NCI-H446 treated with DMSO at 0.1 percent for 48 hours (cell line): ENCODE measurements around the gene PAK6.

Experiments
- DNase-seq: peaks from one replicate; lab custom pipeline; 2025; lab: John Stamatoyannopoulos, UW

The PAK6 gene

GRCh38 chr15:40276927-40277326, 38.1 kb downstream of the PAK6 start:
- no peak for DNase-seq

GRCh38 chr15:40277471-40277870, 38.6 kb downstream of the PAK6 start:
- DNase-seq: no peak

- no peak for DNase-seq
These were observed 39.2 kb downstream of the PAK6 start for GRCh38 chr15:40278026-40278425.

- no peak for DNase-seq
These were observed 40.7 kb downstream of the PAK6 start for GRCh38 chr15:40279437-40280141.

GRCh38 chr15:40280260-40281056, 41.6 kb downstream of the PAK6 start:
- DNase-seq: no peak

GRCh38 chr15:40281057-40281800, 42.4 kb downstream of the PAK6 start:
- DNase-seq: no peak

GRCh38 chr15:40281801-40282146, 42.9 kb downstream of the PAK6 start:
- no peak for DNase-seq

- no peak for DNase-seq
These were observed 43.4 kb downstream of the PAK6 start for GRCh38 chr15:40282147-40282868.

GRCh38 chr15:40282869-40283614, 44.2 kb downstream of the PAK6 start, which contains the start of gene ANKRD63:
TSS of gene ANKRD63 (minus strand) at chr15:40283064. CDS start at chr15:40282586, 478 bp downstream.
- no peak for DNase-seq

- no peak for DNase-seq
These were observed 44.9 kb downstream of the PAK6 start for GRCh38 chr15:40283615-40284300.

GRCh38 chr15:40285151-40285550, 46.3 kb downstream of the PAK6 start:
- DNase-seq: no peak

GRCh38 chr15:40285554-40286011, 46.7 kb downstream of the PAK6 start:
- DNase-seq: no peak

GRCh38 chr15:40286061-40286532, 47.2 kb downstream of the PAK6 start:
- DNase-seq: no peak

GRCh38 chr15:40286794-40287193, 47.9 kb downstream of the PAK6 start:
- DNase-seq: no peak

GRCh38 chr15:40287505-40287904, 48.6 kb downstream of the PAK6 start:
- DNase-seq: no peak

GRCh38 chr15:40287968-40288367, 49.1 kb downstream of the PAK6 start:
- no peak for DNase-seq

- DNase-seq: no peak
These were observed 50.4 kb downstream of the PAK6 start for GRCh38 chr15:40289140-40289775.

GRCh38 chr15:40290545-40290917, 51.7 kb downstream of the PAK6 start:
- no peak for DNase-seq

GRCh38 chr15:40290918-40291574, 52.2 kb downstream of the PAK6 start:
- DNase-seq: no peak

GRCh38 chr15:40292246-40292645, 53.4 kb downstream of the PAK6 start:
- no peak for DNase-seq
